Cortex of kidney (tissue), 1 donor: ENCODE measurements around the gene HDGFL1.

Source experiments
- DNase-seq: peaks from one replicate; lab custom pipeline; 2025; lab: John Stamatoyannopoulos, UW

Gene HDGFL1

GRCh38 chr6:22569281-22570184, at the start of gene HDGFL1:
Gene HDGFL1, plus strand, starts transcription at chr6:22569566. Its CDS starts 10 bp downstream, at chr6:22569576.
- DNase-seq: no peak

GRCh38 chr6:22521035-22521434, 48.3 kb upstream of the HDGFL1 start:
- no peak for DNase-seq

- DNase-seq: no peak
Observed at GRCh38 chr6:22526736-22527135, 42.6 kb upstream of the HDGFL1 start.

- no peak for DNase-seq
Observed at GRCh38 chr6:22529866-22530265, 39.5 kb upstream of the HDGFL1 start.

GRCh38 chr6:22530506-22530905, 38.9 kb upstream of the HDGFL1 start:
- no peak for DNase-seq

- no peak for DNase-seq
Observed at GRCh38 chr6:22536122-22536521, 33.2 kb upstream of the HDGFL1 start.

- no peak for DNase-seq
Observed at GRCh38 chr6:22544476-22544875, 24.9 kb upstream of the HDGFL1 start.

- no peak for DNase-seq
Observed at GRCh38 chr6:22545051-22545450, 24.3 kb upstream of the HDGFL1 start.

GRCh38 chr6:22546236-22546635, 23.1 kb upstream of the HDGFL1 start:
- no peak for DNase-seq

GRCh38 chr6:22550971-22551670, 18.2 kb upstream of the HDGFL1 start:
- DNase-seq: no peak

GRCh38 chr6:22556266-22556665, 13.1 kb upstream of the HDGFL1 start:
- DNase-seq: no peak

- DNase-seq: no peak
Observed at GRCh38 chr6:22557007-22557406, 12.4 kb upstream of the HDGFL1 start.

GRCh38 chr6:22558288-22558882, 11.0 kb upstream of the HDGFL1 start:
- no peak for DNase-seq

GRCh38 chr6:22568854-22569253, 512 bp upstream of the HDGFL1 start:
- no peak for DNase-seq

- DNase-seq: no peak
Observed at GRCh38 chr6:22570185-22570551, 802 bp downstream of the HDGFL1 start.

- no peak for DNase-seq
Observed at GRCh38 chr6:22575190-22575589, 5.8 kb downstream of the HDGFL1 start.

GRCh38 chr6:22579439-22579838, 10.1 kb downstream of the HDGFL1 start:
- DNase-seq: no peak

GRCh38 chr6:22580337-22580736, 11.0 kb downstream of the HDGFL1 start:
- DNase-seq: no peak

- DNase-seq: no peak
Observed at GRCh38 chr6:22582417-22583205, 13.2 kb downstream of the HDGFL1 start.

GRCh38 chr6:22583230-22583629, 13.9 kb downstream of the HDGFL1 start:
- DNase-seq: no peak

GRCh38 chr6:22583927-22584326, 14.6 kb downstream of the HDGFL1 start:
- DNase-seq: no peak

- DNase-seq: no peak
Observed at GRCh38 chr6:22589118-22589517, 19.8 kb downstream of the HDGFL1 start.
